ENCODE data around the gene MTTP. TPM values are rescaled to one million over a fixed set of nuclear protein-coding genes. Genes with fewer than 3 reads are reported as not detected.

The MTTP gene
- total and polyA plus RNA-seq, 2 donors (not counting 1 experiment from before 2014, with no cell fraction given) = 0.03 TPM; not detected in 1

- H3K36me3 ChIP-seq (replicated peaks in 1 of 2; ENCODE audit: control extremely low read depth in 1 of 2, control insufficient read depth in 1 of 2, extremely low read depth in 1 of 2, insufficient read depth in 2 of 2, low read length in 1 of 2) = no peaks in the 10 kb centered on the region
- ATAC-seq (ENCODE audit: low read depth) (no peak), DNase-seq (no peak)
- intact Hi-C loops (cut with micrococcal nuclease) = no loop called here
- no peaks in the 10 kb centered on the region for H3K9me3 ChIP-seq (ENCODE audit: control extremely low read depth in 1 of 3, control insufficient read depth in 2 of 3, insufficient read depth in 1 of 3, low read length in 2 of 3)
- no peak overlapping the region for H2AFZ ChIP-seq (ENCODE audit: insufficient read depth, low read depth, low read length, poor library complexity, severe bottlenecking)
- H3K4me2 ChIP-seq (replicated peaks; ENCODE audit: low read depth, low read length, poor library complexity, severe bottlenecking) = no peak overlapping the region
- H3K9me3 Mint-ChIP-seq (ENCODE audit: insufficient read depth) = no peaks in the 10 kb centered on the region
- no peaks in the 10 kb centered on the region for H4K20me1 ChIP-seq (ENCODE audit: control insufficient read depth, insufficient read depth, low read length, poor library complexity, severe bottlenecking)
- H3K79me2 ChIP-seq (ENCODE audit: control insufficient read depth, insufficient read depth, low read length) = no peaks in the 10 kb centered on the region
- POLR2A ChIA-PET = no interaction called here
- H3K27ac Mint-ChIP-seq = no peak overlapping the region
- no peaks in the 10 kb centered on the region for H3K4me1 ChIP-seq (ENCODE audit: control insufficient read depth in 2 of 2, insufficient read depth in 2 of 2, low read length in 2 of 2)
- no peak overlapping the region for H3K27ac ChIP-seq (ENCODE audit: low read length in 2 of 2)
- H3K4me3 Mint-ChIP-seq = no peak overlapping the region
- peaks cover 0 to 10% (median 2%) of the 10 kb centered on the region in 4 experiments for H3K27me3 ChIP-seq (replicated peaks in 1 of 4; ENCODE audit: control extremely low read depth in 1 of 4, control insufficient read depth in 3 of 4, insufficient read depth in 4 of 4, low read length in 3 of 4)
- WGBS (ENCODE audit: insufficient coverage) = no CpG with 5 or more reads among the region's 2 CpGs
- no peaks in the 10 kb centered on the region for H3K4me1 Mint-ChIP-seq
- H3K27me3 Mint-ChIP-seq = peaks cover 12% of the 10 kb centered on the region
- no peak overlapping the region for H3K4me3 ChIP-seq (ENCODE audit: control extremely low read depth in 1 of 5, extremely low read depth in 1 of 5, insufficient read depth in 1 of 5, low read depth in 2 of 5, low read length in 4 of 5)
- CTCF ChIA-PET = no interaction called here
- no peak for TF ChIP-seq EZH2 (IDR thresholded peaks at IDR 0.05; ENCODE audit: borderline replicate concordance, insufficient read depth, low read depth, low read length, poor library complexity, severe bottlenecking)
- TF ChIP-seq, protein P1, sequence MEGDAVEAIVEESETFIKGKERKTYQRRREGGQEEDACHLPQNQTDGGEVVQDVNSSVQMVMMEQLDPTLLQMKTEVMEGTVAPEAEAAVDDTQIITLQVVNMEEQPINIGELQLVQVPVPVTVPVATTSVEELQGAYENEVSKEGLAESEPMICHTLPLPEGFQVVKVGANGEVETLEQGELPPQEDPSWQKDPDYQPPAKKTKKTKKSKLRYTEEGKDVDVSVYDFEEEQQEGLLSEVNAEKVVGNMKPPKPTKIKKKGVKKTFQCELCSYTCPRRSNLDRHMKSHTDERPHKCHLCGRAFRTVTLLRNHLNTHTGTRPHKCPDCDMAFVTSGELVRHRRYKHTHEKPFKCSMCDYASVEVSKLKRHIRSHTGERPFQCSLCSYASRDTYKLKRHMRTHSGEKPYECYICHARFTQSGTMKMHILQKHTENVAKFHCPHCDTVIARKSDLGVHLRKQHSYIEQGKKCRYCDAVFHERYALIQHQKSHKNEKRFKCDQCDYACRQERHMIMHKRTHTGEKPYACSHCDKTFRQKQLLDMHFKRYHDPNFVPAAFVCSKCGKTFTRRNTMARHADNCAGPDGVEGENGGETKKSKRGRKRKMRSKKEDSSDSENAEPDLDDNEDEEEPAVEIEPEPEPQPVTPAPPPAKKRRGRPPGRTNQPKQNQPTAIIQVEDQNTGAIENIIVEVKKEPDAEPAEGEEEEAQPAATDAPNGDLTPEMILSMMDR (IDR thresholded peaks at IDR 0.05) = no peak
- H3K9ac ChIP-seq (ENCODE audit: low read length) = no peak overlapping the region
Observed at GRCh38 chr4:99640676-99641075, 66.1 kb downstream of the MTTP start.

DNA sequence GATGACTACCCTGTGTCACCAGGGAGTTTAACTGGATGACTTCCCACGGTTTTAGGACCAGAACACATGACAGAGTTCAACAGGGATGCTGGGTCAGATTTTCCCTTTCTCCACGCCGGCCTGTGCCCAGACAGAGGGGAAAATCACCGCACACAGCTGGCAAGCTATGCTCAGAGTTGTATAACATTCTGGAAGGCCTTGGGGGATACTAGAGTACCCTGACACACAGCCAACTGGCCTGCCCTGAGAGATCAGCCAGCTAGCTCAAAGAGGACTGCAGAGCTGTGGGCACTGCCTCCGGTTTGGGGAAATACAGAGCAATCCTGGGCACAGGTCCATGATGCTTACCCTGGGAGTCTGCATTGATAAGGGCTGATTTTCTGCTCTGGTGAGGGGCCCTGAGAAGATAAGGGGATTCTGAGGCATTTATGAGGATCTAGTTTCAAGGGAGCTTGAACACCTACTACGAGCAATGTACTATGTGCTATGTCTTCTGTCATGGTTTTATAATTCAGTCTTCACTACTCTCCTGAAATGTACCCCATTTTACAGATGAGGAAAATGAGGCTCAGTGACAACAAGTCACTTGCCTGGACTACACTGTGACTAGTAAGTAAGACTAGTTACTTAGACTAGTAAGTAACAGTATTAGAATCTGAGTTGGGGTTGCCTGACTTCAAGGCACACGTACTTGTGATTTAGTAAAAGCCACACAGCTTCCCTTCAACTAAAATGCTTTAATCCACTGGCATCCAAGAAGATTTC is 68.3 kb downstream of the MTTP start:
- H3K4me3 Mint-ChIP-seq = no peak overlapping the region
- DNase-seq (no peak), ATAC-seq (ENCODE audit: low read depth) (no peak)
- Histone ChIP-seq H3K4me3 (ENCODE audit: control extremely low read depth in 1 of 5, extremely low read depth in 1 of 5, insufficient read depth in 1 of 5, low read depth in 2 of 5, low read length in 4 of 5) (no peak overlapping the region), H3K9ac (ENCODE audit: low read length) (no peak overlapping the region), H3K9me3 (ENCODE audit: control extremely low read depth in 1 of 3, control insufficient read depth in 2 of 3, insufficient read depth in 1 of 3, low read length in 2 of 3) (no peaks in the 10 kb centered on the region), H3K4me2 (replicated peaks; ENCODE audit: low read depth, low read length, poor library complexity, severe bottlenecking) (no peak overlapping the region), H3K27ac (ENCODE audit: low read length in 2 of 2) (no peak overlapping the region), H3K27me3 (replicated peaks in 1 of 4; ENCODE audit: control extremely low read depth in 1 of 4, control insufficient read depth in 3 of 4, insufficient read depth in 4 of 4, low read length in 3 of 4) (peaks cover 0 to 8% (median 2%) of the 10 kb centered on the region in 4 experiments), H3K79me2 (ENCODE audit: control insufficient read depth, insufficient read depth, low read length) (no peaks in the 10 kb centered on the region), H2AFZ (ENCODE audit: insufficient read depth, low read depth, low read length, poor library complexity, severe bottlenecking) (no peak overlapping the region), H3K4me1 (ENCODE audit: control insufficient read depth in 2 of 2, insufficient read depth in 2 of 2, low read length in 2 of 2) (no peaks in the 10 kb centered on the region), H3K36me3 (replicated peaks in 1 of 2; ENCODE audit: control extremely low read depth in 1 of 2, control insufficient read depth in 1 of 2, extremely low read depth in 1 of 2, insufficient read depth in 2 of 2, low read length in 1 of 2) (no peaks in the 10 kb centered on the region), H4K20me1 (ENCODE audit: control insufficient read depth, insufficient read depth, low read length, poor library complexity, severe bottlenecking) (no peaks in the 10 kb centered on the region)
- TF ChIP-seq EZH2 (IDR thresholded peaks at IDR 0.05; ENCODE audit: borderline replicate concordance, insufficient read depth, low read depth, low read length, poor library complexity, severe bottlenecking) = no peak
- TF ChIP-seq, protein P1 (IDR thresholded peaks at IDR 0.05) = no peak
- 89% methylated on average over 5 of the region's 7 CpGs for WGBS (ENCODE audit: insufficient coverage)
- H3K4me1 Mint-ChIP-seq = no peaks in the 10 kb centered on the region
- H3K27me3 Mint-ChIP-seq = peaks cover 12% of the 10 kb centered on the region
- CTCF ChIA-PET = no interaction called here
- H3K9me3 Mint-ChIP-seq (ENCODE audit: insufficient read depth) = no peaks in the 10 kb centered on the region
- H3K27ac Mint-ChIP-seq = no peak overlapping the region
- POLR2A ChIA-PET = no interaction called here
- intact Hi-C loops (cut with micrococcal nuclease) = no loop called here
